ENCODE results near the gene DNAH14.
A peak's percentile ranks its signal among the peaks of the same experiment; 100 is the strongest.
"Not testable (repeated sequence)": the region's sequence is repeated elsewhere in the genome, so short reads cannot be mapped to it uniquely, and the experiment has no call there.

The DNAH14 gene

GRCh38 chr1:225318706-225319575 lies 389.5 kb downstream of the DNAH14 start:
- CTCF ChIA-PET, result interaction anchor here (0.8 to 2.2 kb wide), 18 partner anchors 8 to 806 kb away, joined by 3 to 11 read pairs (median 4); no protein-coding TSS in a partner anchor
- TF ChIP-seq CTCF (IDR thresholded peaks at IDR 0.05; ENCODE audit: control extremely low read depth, extremely low read depth, low read depth, missing control alignments), result peak; percentile 65
- POLR2A ChIA-PET, result no interaction called here
- DNase-seq (ENCODE audit: extremely low spot score), result peak; percentile 35

- POLR2A ChIA-PET, result no interaction called here
Observed at GRCh38 chr1:225319871-225320270, 390.4 kb downstream of the DNAH14 start.

GRCh38 chr1:225321784-225322183 lies 392.3 kb downstream of the DNAH14 start:
- POLR2A ChIA-PET, result no interaction called here
- CTCF ChIA-PET, result no interaction called here
- DNase-seq (ENCODE audit: extremely low spot score), result no peak
- no peak for TF ChIP-seq CTCF (IDR thresholded peaks at IDR 0.05; ENCODE audit: control extremely low read depth, extremely low read depth, low read depth, missing control alignments)

More at GRCh38 chr1:225319871-225320270, 390.4 kb downstream of the DNAH14 start:
- TF ChIP-seq CTCF (IDR thresholded peaks at IDR 0.05; ENCODE audit: control extremely low read depth, extremely low read depth, low read depth, missing control alignments), result no peak
- CTCF ChIA-PET, result interaction anchor here (0.8 to 2.2 kb wide), 14 partner anchors 9 to 807 kb away, joined by 3 to 11 read pairs (median 4); no protein-coding TSS in a partner anchor
- DNase-seq (ENCODE audit: extremely low spot score), result no peak

GRCh38 chr1:225329041-225329440 lies 399.6 kb downstream of the DNAH14 start:
- ChIA-PET CTCF (interaction anchor here (2.7 kb wide), 1 partner anchor 10 kb away, joined by 11 read pairs; no protein-coding TSS in a partner anchor), POLR2A (no interaction called here)
- no peak for TF ChIP-seq CTCF (IDR thresholded peaks at IDR 0.05; ENCODE audit: control extremely low read depth, extremely low read depth, low read depth, missing control alignments)

GRCh38 chr1:225329996-225330395 lies 400.5 kb downstream of the DNAH14 start:
- CTCF ChIA-PET, result interaction anchor here (2.7 kb wide), 1 partner anchor 11 kb away, joined by 11 read pairs; no protein-coding TSS in a partner anchor
- POLR2A ChIA-PET; DNase-seq (ENCODE audit: extremely low spot score): not testable (repeated sequence)

More at GRCh38 chr1:225329041-225329440, 399.6 kb downstream of the DNAH14 start:
- DNase-seq (ENCODE audit: extremely low spot score), result no peak

GRCh38 chr1:225332686-225333085 lies 403.2 kb downstream of the DNAH14 start:
- no peak for DNase-seq (ENCODE audit: extremely low spot score)
- ChIA-PET POLR2A (no interaction called here), CTCF (interaction anchor here (0.9 to 1.2 kb wide), 3 partner anchors 11 to 17 kb away, joined by 3 to 6 read pairs (median 5); no protein-coding TSS in a partner anchor)
- no peak for TF ChIP-seq CTCF (IDR thresholded peaks at IDR 0.05; ENCODE audit: control extremely low read depth, extremely low read depth, low read depth, missing control alignments)

GRCh38 chr1:225335098-225335778 lies 405.8 kb downstream of the DNAH14 start:
- CTCF ChIA-PET; DNase-seq (ENCODE audit: extremely low spot score); POLR2A ChIA-PET: not testable (repeated sequence)

Data from GM10248 (cell line).